Transverse colon (tissue), 3 donors: Measurements from ENCODE around the gene BSND.

Experiments used
- EP300 ChIP-seq: sonication (generic); formaldehyde crosslinking; IDR thresholded peaks from one replicate; pipeline ENCODE4 v1.6.1; 2017; ENCODE audit warnings: antibody characterized with exemption, low read depth
- POLR2A ChIP-seq: fragments of 450-650 bp; IDR thresholded peaks from one replicate; pipeline ENCODE4 v1.6.1; 2016; ENCODE audit warnings: antibody characterized with exemption, mild to moderate bottlenecking, moderate library complexity
- TF ChIP-seq, protein P1 (sequence below), 5 experiments: fragments of 200-600 bp in 3 of 5; fragments of 450-650 bp in 2 of 5; sonication (generic) in 3 of 5; IDR thresholded peaks; 1 replicate in 2 of 5; 2 replicates in 3 of 5; pipeline ENCODE4 v1.5.1; 2016 to 2017; ENCODE audit warnings: antibody characterized with exemption in 5 of 5, inconsistent platforms in 3 of 5, mild to moderate bottlenecking in 2 of 5, moderate library complexity in 1 of 5

DNA sequence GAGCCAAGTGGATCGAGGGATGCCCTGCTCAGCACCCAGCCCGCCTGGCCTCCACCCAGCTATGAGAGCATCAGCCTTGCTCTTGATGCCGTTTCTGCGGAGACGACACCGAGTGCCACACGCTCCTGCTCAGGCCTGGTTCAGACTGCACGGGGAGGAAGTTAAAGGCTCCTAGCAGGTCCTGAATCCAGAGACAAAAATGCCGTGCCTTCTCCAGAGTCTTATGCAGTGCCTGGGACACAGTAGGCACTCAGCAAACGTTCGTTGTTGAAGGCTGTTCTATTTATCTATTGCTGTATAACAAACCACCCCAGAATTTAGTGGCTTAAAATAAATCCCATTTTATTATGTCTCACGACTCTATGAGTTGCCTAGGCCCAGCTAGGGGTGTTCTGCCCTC is 6.8 kb upstream of the BSND start:
- TF ChIP-seq EP300, result no peak
- TF ChIP-seq, protein P1, sequence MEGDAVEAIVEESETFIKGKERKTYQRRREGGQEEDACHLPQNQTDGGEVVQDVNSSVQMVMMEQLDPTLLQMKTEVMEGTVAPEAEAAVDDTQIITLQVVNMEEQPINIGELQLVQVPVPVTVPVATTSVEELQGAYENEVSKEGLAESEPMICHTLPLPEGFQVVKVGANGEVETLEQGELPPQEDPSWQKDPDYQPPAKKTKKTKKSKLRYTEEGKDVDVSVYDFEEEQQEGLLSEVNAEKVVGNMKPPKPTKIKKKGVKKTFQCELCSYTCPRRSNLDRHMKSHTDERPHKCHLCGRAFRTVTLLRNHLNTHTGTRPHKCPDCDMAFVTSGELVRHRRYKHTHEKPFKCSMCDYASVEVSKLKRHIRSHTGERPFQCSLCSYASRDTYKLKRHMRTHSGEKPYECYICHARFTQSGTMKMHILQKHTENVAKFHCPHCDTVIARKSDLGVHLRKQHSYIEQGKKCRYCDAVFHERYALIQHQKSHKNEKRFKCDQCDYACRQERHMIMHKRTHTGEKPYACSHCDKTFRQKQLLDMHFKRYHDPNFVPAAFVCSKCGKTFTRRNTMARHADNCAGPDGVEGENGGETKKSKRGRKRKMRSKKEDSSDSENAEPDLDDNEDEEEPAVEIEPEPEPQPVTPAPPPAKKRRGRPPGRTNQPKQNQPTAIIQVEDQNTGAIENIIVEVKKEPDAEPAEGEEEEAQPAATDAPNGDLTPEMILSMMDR (IDR thresholded peaks at IDR 0.05), result no peak
- no peak for TF ChIP-seq POLR2A
